Liver (tissue), 9 donors: ENCODE measurements around the gene ARHGEF16. TPM values are rescaled to one million over a fixed set of nuclear protein-coding genes. Genes with fewer than 3 reads are reported as not detected.

Source experiments
- DNase-seq: peaks from one replicate; pipeline ENCODE4 v3.0.0-alpha.2; 2017; ENCODE audit warnings: low spot score
- H3K27ac ChIP-seq, 2 donors: one replicate each; pipeline ENCODE4 v1.7.0; 2013; ENCODE audit warnings: inconsistent platforms in 2 of 2, low read length in 2 of 2, control low read depth in 1 of 2, low read depth in 1 of 2, mild to moderate bottlenecking in 1 of 2
- H3K27me3 ChIP-seq, 4 donors: one replicate each; pipeline versions ENCODE4 v1.6.1 to v1.7.0; 2013; ENCODE audit warnings: low read length in 3 of 4, inconsistent platforms in 1 of 4, mild to moderate bottlenecking in 1 of 4, moderate library complexity in 1 of 4; ENCODE audit not compliant: control insufficient read depth in 4 of 4, insufficient read depth in 4 of 4
- H3K36me3 ChIP-seq, 4 donors: one replicate each; pipeline versions ENCODE4 v1.6.1 to v1.7.0; 2013; ENCODE audit warnings: low read length in 3 of 4, mild to moderate bottlenecking in 3 of 4, low read depth in 1 of 4, moderate library complexity in 1 of 4; ENCODE audit not compliant: control insufficient read depth in 4 of 4, insufficient read depth in 3 of 4
- H3K4me1 ChIP-seq, 4 donors: one replicate each; pipeline versions ENCODE4 v1.6.1 to v1.7.0; 2013; ENCODE audit warnings: low read length in 3 of 4, mild to moderate bottlenecking in 3 of 4, moderate library complexity in 1 of 4; ENCODE audit not compliant: control insufficient read depth in 4 of 4, insufficient read depth in 4 of 4
- H3K4me3 ChIP-seq, 3 donors: one replicate each; pipeline versions ENCODE4 v1.6.1 to v1.7.0; 2013; ENCODE audit warnings: low read length in 3 of 3, control low read depth in 1 of 3, low read depth in 1 of 3, mild to moderate bottlenecking in 1 of 3
- H3K9ac ChIP-seq, 2 donors: one replicate each; pipeline ENCODE4 v1.7.0; 2013; ENCODE audit warnings: low read length in 2 of 2, mild to moderate bottlenecking in 2 of 2, moderate library complexity in 2 of 2, control low read depth in 1 of 2, low read depth in 1 of 2
- H3K9me3 ChIP-seq, 4 donors: one replicate each; pipeline versions ENCODE4 v1.6.1 to v1.7.0; 2013; ENCODE audit warnings: low read length in 3 of 4; ENCODE audit not compliant: control insufficient read depth in 4 of 4
- ATF3 ChIP-seq: IDR thresholded peaks from 2 replicates; pipeline ENCODE4 v1.6.1; 2016; ENCODE audit warnings: antibody characterized with exemption
- CTCF ChIP-seq: fragments of 150-350 bp; IDR thresholded peaks from 2 replicates; pipeline ENCODE4 v1.5.1; 2017; ENCODE audit warnings: improper control_type of control experiment, low read depth, low read length; ENCODE audit not compliant: missing input control
- FOXA1 ChIP-seq: IDR thresholded peaks from 2 replicates; pipeline ENCODE4 v1.6.1; 2016; ENCODE audit warnings: antibody characterized with exemption
- FOXA2 ChIP-seq: IDR thresholded peaks from 2 replicates; pipeline ENCODE4 v1.6.1; 2016; ENCODE audit warnings: antibody characterized with exemption
- GABPA ChIP-seq, 2 donors: IDR thresholded peaks in 1 of 2; conservative IDR thresholded peaks in 1 of 2; 2 replicates each; pipeline ENCODE4 v1.6.1; 2016; ENCODE audit warnings: antibody characterized with exemption in 2 of 2, mild to moderate bottlenecking in 1 of 2, moderate library complexity in 1 of 2
- HNF4A ChIP-seq, 2 donors: conservative IDR thresholded peaks; 2 replicates each; pipeline ENCODE4 v1.6.1; 2016; ENCODE audit warnings: antibody characterized with exemption in 2 of 2, mild to moderate bottlenecking in 2 of 2
- HNF4G ChIP-seq: IDR thresholded peaks from 2 replicates; pipeline ENCODE4 v1.6.1; 2016; ENCODE audit warnings: antibody characterized with exemption
- JUND ChIP-seq, 2 donors: IDR thresholded peaks; 2 replicates each; pipeline ENCODE4 v1.6.1; 2016; ENCODE audit warnings: antibody characterized with exemption in 2 of 2
- MAX ChIP-seq: IDR thresholded peaks from 2 replicates; pipeline ENCODE4 v1.6.1; 2016; ENCODE audit warnings: antibody characterized with exemption
- NR2F2 ChIP-seq: IDR thresholded peaks from 2 replicates; pipeline ENCODE4 v1.6.1; 2016; ENCODE audit warnings: antibody characterized with exemption
- RAD21 ChIP-seq, 2 donors: IDR thresholded peaks; 2 replicates each; pipeline ENCODE4 v1.6.1; 2016; ENCODE audit warnings: antibody characterized with exemption in 2 of 2, mild to moderate bottlenecking in 2 of 2
- REST ChIP-seq: IDR thresholded peaks from 2 replicates; pipeline ENCODE4 v1.6.1; 2016; ENCODE audit warnings: antibody characterized with exemption, mild to moderate bottlenecking
- RXRA ChIP-seq, 2 donors: IDR thresholded peaks; 2 replicates each; pipeline ENCODE4 v1.6.1; 2017 to 2018; ENCODE audit warnings: antibody characterized with exemption in 2 of 2, mild to moderate bottlenecking in 1 of 2
- SP1 ChIP-seq: IDR thresholded peaks from 2 replicates; pipeline ENCODE4 v1.6.1; 2018; ENCODE audit warnings: antibody characterized with exemption, mild to moderate bottlenecking
- TAF1 ChIP-seq: conservative IDR thresholded peaks from 2 replicates; pipeline ENCODE4 v1.6.1; 2016; ENCODE audit warnings: antibody characterized with exemption, mild to moderate bottlenecking
- YY1 ChIP-seq: IDR thresholded peaks from 2 replicates; pipeline ENCODE4 v1.6.1; 2016; ENCODE audit warnings: antibody characterized with exemption, mild to moderate bottlenecking
- ZBTB33 ChIP-seq: IDR thresholded peaks from 2 replicates; pipeline ENCODE4 v1.6.1; 2016; ENCODE audit warnings: antibody characterized with exemption
- WGBS: extraction: QIAGEN DNeasy Blood & Tissue Kit; methylation state at CpG from one replicate; pipeline ENCODE4 v1.1.7; 2013; 5-methylcytosine and 5-hydroxymethylcytosine counted together
- polyA plus RNA-seq, 2 donors: library from polyadenylated mRNA; stranded (reverse) in 1 of 2; unstranded in 1 of 2; fragments of 200-250 nt in 1 of 2; fragments of >200 nt in 1 of 2; fragmentation: Nextera tagmentation in 1 of 2; extraction: Ambion mirVana in 1 of 2; gene quantifications; one replicate each; pipeline versions ENCODE4 v1.2.1 to v1.2.3, GENCODE V29; 2013 to 2015
- total RNA-seq, 2 donors: library from RNA; depleted of rRNA; stranded (reverse); fragments of >200 nt; gene quantifications; one replicate each; pipeline ENCODE4 v1.2.3, GENCODE V29; 2014
- donor health status: healthy.
- donor health status: healthy.
- donor health status: healthy.
- donor health status: healthy.
- donor health status: healthy.

The ARHGEF16 gene
- total and polyA plus RNA-seq, 4 donors, result 0.65 to 5.6 (median 2.8) TPM

GRCh38 chr1:3527774-3528173 is 73.3 kb downstream of the ARHGEF16 start:
- Histone ChIP-seq H3K4me1 (peaks cover 15 to 27% (median 22%) of the 10 kb centered on the region in 4 donors), H3K27me3 (no peaks in the 10 kb centered on the region), H3K9me3 (no peaks in the 10 kb centered on the region), H3K4me3 (no peak overlapping the region), H3K9ac (no peak overlapping the region), H3K36me3 (no peaks in the 10 kb centered on the region), H3K27ac (no peak overlapping the region)
- no peak for DNase-seq
- no peak for TF ChIP-seq FOXA1
- TF ChIP-seq TAF1, result no peak
- no peak for TF ChIP-seq ZBTB33
- TF ChIP-seq YY1, result no peak
- no peak for TF ChIP-seq CTCF
- no peak for TF ChIP-seq REST
- WGBS, result 89% methylated on average over 12 of the region's 12 CpGs

- peak overlapping the region in 1 of 2 donors; percentile 9 for H3K27ac ChIP-seq
- no peak overlapping the region for H3K4me3 ChIP-seq
- H3K36me3 ChIP-seq, result no peaks in the 10 kb centered on the region
- WGBS, result 41% methylated on average over 17 of the region's 17 CpGs
- H3K27me3 ChIP-seq, result no peaks in the 10 kb centered on the region
- peaks cover 15 to 27% (median 22%) of the 10 kb centered on the region in 4 donors for H3K4me1 ChIP-seq
- DNase-seq, result no peak
- H3K9me3 ChIP-seq, result no peaks in the 10 kb centered on the region
- H3K9ac ChIP-seq, result no peak overlapping the region
- TF ChIP-seq NR2F2 (no peak), ZBTB33 (no peak), SP1 (peak; percentile 87), MAX (no peak), HNF4G (peak; percentile 65), REST (no peak), GABPA (IDR thresholded peaks at IDR 0.05 in 1 of 2, conservative IDR thresholded peaks at IDR 0.05 in 1 of 2) (no peak), JUND (IDR thresholded peaks at IDR 0.05) (no peak), YY1 (no peak), ATF3 (no peak), RXRA (IDR thresholded peaks at IDR 0.05) (peak in 1 of 2 donors; percentile 26), TAF1 (no peak), RAD21 (IDR thresholded peaks at IDR 0.05) (no peak), FOXA2 (no peak), HNF4A (conservative IDR thresholded peaks at IDR 0.05) (peak; percentile 83 to 84), FOXA1 (no peak)
Observed at GRCh38 chr1:3529099-3529729, 74.7 kb downstream of the ARHGEF16 start.
